A549 (cell line): ENCODE results near the gene ADD2. TPM values are rescaled to one million over a fixed set of nuclear protein-coding genes. Genes with fewer than 3 reads are reported as not detected.

Source experiments
- ATAC-seq, 2 experiments: fragments of 200-7000 bp in 1 of 2; fragments of >200 bp in 1 of 2; cut with Nextera tagmentation in 1 of 2; cut with Tn5 transposase in 1 of 2; 3 replicates each; pipeline versions ENCODE4 v1.8.0 to v1.9.1; 2018 to 2020; ENCODE audit warnings: mild to moderate bottlenecking in 1 of 2, moderate library complexity in 1 of 2
- CTCF ChIA-PET: fragments of 300-600 bp; sonication (Branson Sonifier 250); formaldehyde crosslinking; extraction: SDS; loops from one replicate; lab custom pipeline; 2021; ENCODE audit warnings: antibody characterized with exemption, inconsistent platforms; lab: Yijun Ruan, JAX
- POLR2A ChIA-PET: fragments of 350-600 bp; formaldehyde crosslinking; extraction: SDS; loops from one replicate; lab custom pipeline; 2021; ENCODE audit warnings: antibody characterized with exemption, inconsistent platforms; lab: Yijun Ruan, JAX
- DNase-seq, 2 experiments: peaks; one replicate each; pipeline versions ENCODE4 v3.0.0 to v3.0.0-alpha.2; 2011 to 2016; ENCODE audit warnings: low read depth in 1 of 2, low spot score in 1 of 2
- FAIRE-seq: peaks from 2 replicates; lab custom pipeline; 2011; peaks lifted over from hg19 to GRCh38; lab: Jason Lieb, UNC
- H3K27ac ChIP-seq, 2 experiments: fragments of >200 bp; sonication (Bioruptor Twin); formaldehyde crosslinking; 3 replicates each; pipeline ENCODE4 v1.5.1; 2016 to 2017
- H3K4me1 ChIP-seq: fragments of >200 bp; sonication (Bioruptor Twin); formaldehyde crosslinking; 3 replicates; pipeline ENCODE4 v1.6.1; 2016
- H3K4me2 ChIP-seq: fragments of >200 bp; sonication (Bioruptor Twin); formaldehyde crosslinking; 3 replicates; pipeline ENCODE4 v1.6.1; 2016
- H3K4me3 ChIP-seq: fragments of >200 bp; sonication (Bioruptor Twin); formaldehyde crosslinking; 3 replicates; pipeline ENCODE4 v1.5.1; 2016
- H3K9me3 ChIP-seq: fragments of >200 bp; sonication (Bioruptor Twin); formaldehyde crosslinking; 3 replicates; pipeline ENCODE4 v1.6.1; 2016
- BHLHE40 ChIP-seq: IDR thresholded peaks from 2 replicates; pipeline ENCODE4 v1.6.1; 2012; ENCODE audit warnings: low read depth, low read length, inconsistent platforms
- EHF ChIP-seq: fragments of 250-450 bp; sonication (Bioruptor Pico); IDR thresholded peaks from 2 replicates; pipeline ENCODE4 v1.5.0; 2020; ENCODE audit warnings: mild to moderate bottlenecking
- EHMT2 ChIP-seq: fragments of 200-600 bp; sonication (generic); IDR thresholded peaks from 2 replicates; pipeline ENCODE4 v1.6.1; 2016; ENCODE audit warnings: antibody characterized with exemption, low read depth, mild to moderate bottlenecking, moderate library complexity
- EP300 ChIP-seq, 2 experiments: fragments of >200 bp; sonication (Bioruptor Twin); formaldehyde crosslinking; IDR thresholded peaks; 2 replicates in 1 of 2; 3 replicates in 1 of 2; pipeline ENCODE4 v1.6.1; 2016 to 2017
- FOSB ChIP-seq: fragments of 250-450 bp; sonication (Bioruptor Pico); IDR thresholded peaks from 2 replicates; pipeline ENCODE4 v1.5.0; 2020; ENCODE audit warnings: mild to moderate bottlenecking, moderate library complexity
- HES2 ChIP-seq: fragments of >200 bp; sonication (Bioruptor Twin); formaldehyde crosslinking; IDR thresholded peaks from 2 replicates; pipeline ENCODE4 v1.6.1; 2016
- HOXB5 ChIP-seq: fragments of 250-450 bp; sonication (Bioruptor Pico); IDR thresholded peaks from 2 replicates; pipeline ENCODE4 v1.5.0; 2020; ENCODE audit warnings: mild to moderate bottlenecking, moderate library complexity
- JUNB ChIP-seq: fragments of >200 bp; sonication (Bioruptor Twin); formaldehyde crosslinking; IDR thresholded peaks from 2 replicates; pipeline ENCODE4 v1.6.1; 2016
- MYC ChIP-seq: IDR thresholded peaks from 2 replicates; pipeline ENCODE4 v1.6.1; 2012; ENCODE audit warnings: mild to moderate bottlenecking, inconsistent platforms, low read length, improper control_type of control experiment, borderline replicate concordance
- NFE2L2 ChIP-seq: fragments of 150-350 bp; conservative IDR thresholded peaks from 2 replicates; pipeline ENCODE4 v1.6.1; 2014; ENCODE audit warnings: low read length
- NPAS2 ChIP-seq: fragments of 250-450 bp; sonication (Bioruptor Pico); IDR thresholded peaks from 2 replicates; pipeline ENCODE4 v1.8.0; 2022; ENCODE audit warnings: mild to moderate bottlenecking, moderate library complexity, borderline replicate concordance
- POLR2A ChIP-seq: IDR thresholded peaks from 2 replicates; pipeline ENCODE4 v1.6.1; 2012; ENCODE audit warnings: mild to moderate bottlenecking, low read length
- REST ChIP-seq: fragments of 200-600 bp; sonication (generic); IDR thresholded peaks from 2 replicates; pipeline ENCODE4 v1.6.1; 2016; ENCODE audit warnings: antibody characterized with exemption, mild to moderate bottlenecking, moderate library complexity
- RFX5 ChIP-seq: fragments of 450-650 bp; IDR thresholded peaks from 2 replicates; pipeline ENCODE4 v1.7.1; 2014; ENCODE audit warnings: antibody characterized with exemption, mild to moderate bottlenecking, moderate library complexity
- RNF2 ChIP-seq: fragments of 200-600 bp; sonication (generic); IDR thresholded peaks from 2 replicates; pipeline ENCODE4 v1.6.1; 2016; ENCODE audit warnings: low read depth, mild to moderate bottlenecking, antibody characterized with exemption, moderate library complexity, borderline replicate concordance
- USF2 ChIP-seq: fragments of 450-650 bp; IDR thresholded peaks from 2 replicates; pipeline ENCODE4 v1.6.1; 2014; ENCODE audit warnings: antibody characterized with exemption
- ZNF302 ChIP-seq: fragments of 250-450 bp; sonication (Bioruptor Pico); IDR thresholded peaks from 2 replicates; pipeline ENCODE4 v1.9.0; 2021; ENCODE audit warnings: inconsistent platforms, mild to moderate bottlenecking, moderate library complexity
- WGBS: methylation state at CpG from one replicate; pipeline ENCODE4 v1.1.6; 2017; ENCODE audit errors: missing lambda C conversion rate; 5-methylcytosine and 5-hydroxymethylcytosine counted together
- polyA plus RNA-seq, 4 experiments: library from polyadenylated mRNA; depleted of rRNA in 3 of 4; stranded (reverse); fragments of >200 nt; fragmentation: RNase III in 1 of 4; extraction: RNeasy Plus Mini Kit Qiagen cat#74134 plus additional on column Dnase treatment in 1 of 4; gene quantifications; 2 replicates in 3 of 4; 3 replicates in 1 of 4; pipeline ENCODE4 v1.2.3, GENCODE V29; 2011 to 2017
- TF ChIP-seq, protein P1 (sequence below): IDR thresholded peaks from 2 replicates; pipeline ENCODE4 v1.6.1; 2012

The ADD2 gene
- polyA plus RNA-seq, 2 of the 4 experiments (the other 2 are of a cell fraction) = 18.0 to 25.5 TPM

- ATAC-seq (no peak), DNase-seq (no peak), FAIRE-seq (no peak)
- no peaks in the 10 kb centered on the region for H3K9me3 ChIP-seq
- H3K4me3 ChIP-seq = no peak overlapping the region
- no peak overlapping the region for H3K27ac ChIP-seq
- TF ChIP-seq EHMT2 = no peak
- TF ChIP-seq MYC = no peak
- TF ChIP-seq HES2 = no peak
- TF ChIP-seq, protein P1, sequence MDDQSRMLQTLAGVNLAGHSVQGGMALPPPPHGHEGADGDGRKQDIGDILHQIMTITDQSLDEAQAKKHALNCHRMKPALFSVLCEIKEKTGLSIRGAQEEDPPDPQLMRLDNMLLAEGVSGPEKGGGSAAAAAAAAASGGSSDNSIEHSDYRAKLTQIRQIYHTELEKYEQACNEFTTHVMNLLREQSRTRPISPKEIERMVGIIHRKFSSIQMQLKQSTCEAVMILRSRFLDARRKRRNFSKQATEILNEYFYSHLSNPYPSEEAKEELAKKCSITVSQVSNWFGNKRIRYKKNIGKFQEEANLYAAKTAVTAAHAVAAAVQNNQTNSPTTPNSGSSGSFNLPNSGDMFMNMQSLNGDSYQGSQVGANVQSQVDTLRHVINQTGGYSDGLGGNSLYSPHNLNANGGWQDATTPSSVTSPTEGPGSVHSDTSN = no peak
- no peak for TF ChIP-seq EHF (CRISPR knock-in tag)
- TF ChIP-seq POLR2A = no peak
- TF ChIP-seq NPAS2 (CRISPR knock-in tag) = no peak
- no peak for TF ChIP-seq JUNB
- TF ChIP-seq ZNF302 = no peak
- no peak for TF ChIP-seq EP300 (IDR thresholded peaks at IDR 0.05)
- no peak for TF ChIP-seq REST
- TF ChIP-seq NFE2L2 = no peak
- no peak for TF ChIP-seq BHLHE40
- no peak for TF ChIP-seq RFX5
- TF ChIP-seq HOXB5 = no peak
- TF ChIP-seq RNF2 = no peak
- H3K4me2 ChIP-seq = no peak overlapping the region
- CTCF ChIA-PET = interaction anchor here (1.0 to 2.9 kb wide), 10 partner anchors 7 to 337 kb away, joined by 3 to 25 read pairs (median 6); partner anchors contain the start of genes ADD2 and FAM136A
- POLR2A ChIA-PET = interaction anchor here (0.7 kb wide), 1 partner anchor 147 kb away, joined by 8 read pairs; no protein-coding TSS in a partner anchor
- WGBS = 46% methylated on average over 4 of the region's 4 CpGs
- H3K4me1 ChIP-seq = no peaks in the 10 kb centered on the region
These were observed 128.1 kb downstream of the ADD2 start for GRCh38 chr2:70639841-70640436.

DNA sequence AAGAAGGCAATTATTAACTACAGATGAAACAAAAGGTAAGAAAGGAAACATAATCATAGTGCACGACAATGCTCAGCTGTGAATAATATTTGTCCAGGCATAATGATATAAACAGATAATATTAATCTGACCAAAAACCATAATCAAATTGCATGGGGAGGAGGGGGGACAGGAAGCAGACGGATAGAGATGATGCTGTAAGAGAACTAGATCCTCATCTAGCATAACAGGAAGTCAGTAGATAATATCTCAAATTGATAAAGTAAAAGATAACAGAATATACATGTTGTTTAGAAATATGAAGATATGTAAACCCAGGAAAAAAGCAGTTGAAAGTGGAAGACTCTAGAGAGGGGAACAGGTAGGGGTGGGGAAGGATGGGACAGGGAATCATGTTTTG lies 129.4 kb downstream of the ADD2 start:
- Histone ChIP-seq H3K4me1 (no peaks in the 10 kb centered on the region), H3K9me3 (peaks cover 9% of the 10 kb centered on the region; the same call in 1 of the 3 replicates), H3K4me3 (no peak overlapping the region), H3K4me2 (no peak overlapping the region), H3K27ac (no peak overlapping the region)
- FAIRE-seq (no peak), ATAC-seq (no peak), DNase-seq (no peak)
- WGBS = 33% methylated on average over 2 of the region's 2 CpGs
- ChIA-PET POLR2A (interaction anchor here (0.7 kb wide), 1 partner anchor 308 kb away, joined by 3 read pairs; no protein-coding TSS in a partner anchor), CTCF (interaction anchor here (0.6 to 2.9 kb wide), 11 partner anchors 9 to 338 kb away, joined by 3 to 25 read pairs (median 5); partner anchors contain the start of gene FAM136A)
- TF ChIP-seq EP300 (IDR thresholded peaks at IDR 0.05) (no peak), EHMT2 (no peak), ZNF302 (no peak), FOSB (CRISPR knock-in tag) (no peak), USF2 (no peak), MYC (no peak)
- TF ChIP-seq, protein P1 = no peak
